HG02798 (cell line): Measurements from ENCODE around the gene PCDHGC4.

ENCODE experiments used
- ATAC-seq: cut with Tn5 transposase; IDR thresholded peaks from one replicate; pipeline ENCODE4 v1.9.1; 2021; ENCODE audit warnings: mild to moderate bottlenecking; ENCODE audit not compliant: unreplicated experiment, poor library complexity

PCDHGC4 gene

GRCh38 chr5:141510850-141511601 lies 26.2 kb downstream of the PCDHGC4 start:
- peak; percentile 53 for ATAC-seq

- no peak for ATAC-seq
Measured at GRCh38 chr5:141511771-141512325, 27.0 kb downstream of the PCDHGC4 start.

- ATAC-seq, result peak; percentile 15
Measured at GRCh38 chr5:141512390-141512910, 27.6 kb downstream of the PCDHGC4 start.

GRCh38 chr5:141512911-141513626 lies 28.2 kb downstream of the PCDHGC4 start:
- ATAC-seq, result no peak

- peak; percentile 39 for ATAC-seq
Measured at GRCh38 chr5:141513627-141514329, 28.9 kb downstream of the PCDHGC4 start.

GRCh38 chr5:141514330-141515133 lies 29.7 kb downstream of the PCDHGC4 start:
- ATAC-seq, result peak; percentile 4

- no peak for ATAC-seq
Measured at GRCh38 chr5:141515141-141515540, 30.3 kb downstream of the PCDHGC4 start.

GRCh38 chr5:141515946-141516671 lies 31.3 kb downstream of the PCDHGC4 start:
- ATAC-seq, result no peak

- no peak for ATAC-seq
Measured at GRCh38 chr5:141516672-141517025, 31.8 kb downstream of the PCDHGC4 start.

- no peak for ATAC-seq
Measured at GRCh38 chr5:141517312-141517711, 32.5 kb downstream of the PCDHGC4 start.

- no peak for ATAC-seq
Measured at GRCh38 chr5:141517880-141518617, 33.2 kb downstream of the PCDHGC4 start.

- no peak for ATAC-seq
Measured at GRCh38 chr5:141518618-141519015, 33.8 kb downstream of the PCDHGC4 start.

GRCh38 chr5:141519605-141520565 lies 35.1 kb downstream of the PCDHGC4 start:
- no peak for ATAC-seq

GRCh38 chr5:141521244-141521781 lies 36.5 kb downstream of the PCDHGC4 start:
- no peak for ATAC-seq

GRCh38 chr5:141522301-141522700 lies 37.5 kb downstream of the PCDHGC4 start:
- no peak for ATAC-seq

GRCh38 chr5:141523991-141524390 lies 39.2 kb downstream of the PCDHGC4 start:
- ATAC-seq, result no peak
